ENCODE measurements around the gene SIM2. TPM values are rescaled to one million over a fixed set of nuclear protein-coding genes. Genes with fewer than 3 reads are reported as not detected.

The SIM2 gene
- total RNA-seq, 4 donors from 2014 or later, result 0.36 TPM; not detected in 3

DNA sequence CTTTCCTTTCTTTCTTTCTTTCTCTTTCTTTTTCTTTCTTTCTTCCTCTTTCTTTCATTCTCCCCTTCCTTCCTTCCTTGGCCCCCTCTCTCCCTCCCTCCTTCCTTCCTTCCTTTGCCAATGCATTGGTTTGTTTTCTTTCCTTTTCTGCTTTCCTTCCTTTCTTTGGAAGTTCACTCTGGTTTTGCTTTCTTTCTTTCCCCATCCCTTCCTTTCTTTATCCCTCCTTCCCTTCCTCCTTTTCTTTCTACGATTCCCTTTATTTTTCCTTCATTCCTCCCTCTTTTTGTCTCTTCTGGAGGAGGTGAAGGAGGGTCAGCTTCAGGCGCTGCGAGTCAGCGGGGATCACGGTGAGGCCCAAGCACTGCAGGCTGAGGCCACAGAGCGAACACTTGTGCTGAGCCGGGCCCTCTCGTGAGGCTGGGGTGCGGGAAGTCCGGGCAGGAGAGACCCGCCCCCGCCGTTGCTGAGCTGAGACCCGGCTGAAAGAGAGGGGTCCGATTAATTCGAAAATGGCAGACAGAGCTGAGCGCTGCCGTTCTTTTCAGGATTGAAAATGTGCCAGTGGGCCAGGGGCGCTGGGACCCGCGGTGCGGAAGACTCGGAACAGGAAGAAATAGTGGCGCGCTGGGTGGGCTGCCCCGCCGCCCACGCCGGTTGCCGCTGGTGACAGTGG lies 1.5 kb downstream of the SIM2 start:
- 2 to 5% methylated on average over 29 to 30 of the region's 30 CpGs for WGBS, 2 donors
- no peak for DNase-seq (ENCODE audit: low spot score in 2 of 2)
- intact Hi-C loops (cut with DNase I; ENCODE audit: low total_unique reads), result no loop called here
- no peak for TF ChIP-seq POLR2A (IDR thresholded peaks at IDR 0.05)
- TF ChIP-seq, protein P1, sequence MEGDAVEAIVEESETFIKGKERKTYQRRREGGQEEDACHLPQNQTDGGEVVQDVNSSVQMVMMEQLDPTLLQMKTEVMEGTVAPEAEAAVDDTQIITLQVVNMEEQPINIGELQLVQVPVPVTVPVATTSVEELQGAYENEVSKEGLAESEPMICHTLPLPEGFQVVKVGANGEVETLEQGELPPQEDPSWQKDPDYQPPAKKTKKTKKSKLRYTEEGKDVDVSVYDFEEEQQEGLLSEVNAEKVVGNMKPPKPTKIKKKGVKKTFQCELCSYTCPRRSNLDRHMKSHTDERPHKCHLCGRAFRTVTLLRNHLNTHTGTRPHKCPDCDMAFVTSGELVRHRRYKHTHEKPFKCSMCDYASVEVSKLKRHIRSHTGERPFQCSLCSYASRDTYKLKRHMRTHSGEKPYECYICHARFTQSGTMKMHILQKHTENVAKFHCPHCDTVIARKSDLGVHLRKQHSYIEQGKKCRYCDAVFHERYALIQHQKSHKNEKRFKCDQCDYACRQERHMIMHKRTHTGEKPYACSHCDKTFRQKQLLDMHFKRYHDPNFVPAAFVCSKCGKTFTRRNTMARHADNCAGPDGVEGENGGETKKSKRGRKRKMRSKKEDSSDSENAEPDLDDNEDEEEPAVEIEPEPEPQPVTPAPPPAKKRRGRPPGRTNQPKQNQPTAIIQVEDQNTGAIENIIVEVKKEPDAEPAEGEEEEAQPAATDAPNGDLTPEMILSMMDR (IDR thresholded peaks at IDR 0.05), result no peak
- no peak overlapping the region for H3K4me3 ChIP-seq (ENCODE audit: low read depth, poor library complexity, severe bottlenecking)

- WGBS, 2 donors, result 0 to 5% methylated on average over 41 to 47 of the region's 65 CpGs
- peak in 1 of 2 donors; percentile 84 for DNase-seq (ENCODE audit: low spot score in 2 of 2)
- no peak overlapping the region for H3K4me3 ChIP-seq (ENCODE audit: low read depth, poor library complexity, severe bottlenecking)
- TF ChIP-seq POLR2A (IDR thresholded peaks at IDR 0.05), result no peak
- TF ChIP-seq, protein P1 (IDR thresholded peaks at IDR 0.05), result no peak
- intact Hi-C loops (cut with DNase I; ENCODE audit: low total_unique reads), result no loop called here
Measured at GRCh38 chr21:36700971-36701755, 2.2 kb downstream of the SIM2 start.

DNA sequence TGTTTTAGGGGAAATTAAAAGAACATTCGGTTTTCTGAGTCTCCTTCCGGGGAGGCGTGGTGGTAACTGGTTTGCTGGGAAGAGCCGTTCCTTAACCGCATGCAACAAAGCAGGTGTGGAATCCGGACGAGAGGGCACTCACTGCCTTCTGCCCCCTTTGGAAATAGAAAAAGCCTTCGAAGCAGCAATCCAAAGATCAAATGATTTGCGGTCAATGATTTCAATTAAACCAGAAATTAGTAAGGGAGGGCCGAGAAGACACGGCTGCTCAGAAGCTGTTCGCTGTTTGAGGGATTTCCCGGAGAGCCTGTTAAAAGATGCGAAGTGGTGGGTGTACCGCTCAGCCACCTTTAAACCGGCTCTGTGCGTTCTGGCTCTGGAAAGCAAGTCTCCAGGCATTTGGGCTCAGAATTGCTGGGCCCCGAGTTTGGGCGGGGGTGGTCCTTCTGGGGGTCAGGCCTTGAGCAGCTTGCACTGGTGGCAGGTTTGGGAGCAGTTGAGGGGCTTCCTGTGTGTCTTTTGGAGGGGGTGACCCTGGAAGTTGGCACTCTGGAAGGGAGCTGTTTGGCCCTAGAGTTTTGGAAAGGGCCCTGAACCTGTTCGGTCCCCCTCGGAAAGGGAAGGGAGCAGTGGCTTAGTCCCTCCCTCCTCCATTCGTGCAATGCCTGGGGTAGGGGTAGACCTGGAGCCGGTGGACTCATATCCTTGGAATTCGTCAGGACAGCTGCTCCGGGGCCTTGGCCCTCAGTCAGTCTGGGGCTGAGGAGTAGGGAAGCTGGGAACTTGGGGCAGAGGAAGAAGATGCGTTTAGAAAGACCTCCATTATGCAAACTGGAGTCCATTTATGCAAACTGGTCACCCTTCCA lies 3.1 kb downstream of the SIM2 start:
- no peak overlapping the region for H3K4me3 ChIP-seq (ENCODE audit: low read depth, poor library complexity, severe bottlenecking)
- TF ChIP-seq, protein P1 (IDR thresholded peaks at IDR 0.05), result no peak
- TF ChIP-seq POLR2A (IDR thresholded peaks at IDR 0.05), result no peak
- peak in 1 of 2 donors; percentile 72 for DNase-seq (ENCODE audit: low spot score in 2 of 2)
- intact Hi-C loops (cut with DNase I; ENCODE audit: low total_unique reads), result no loop called here
- WGBS, 2 donors, result 18 to 22% methylated on average over 26 of the region's 26 CpGs

GRCh38 chr21:36702622-36702968 lies 3.7 kb downstream of the SIM2 start:
- TF ChIP-seq, protein P1 (IDR thresholded peaks at IDR 0.05), result no peak
- no peak for TF ChIP-seq POLR2A (IDR thresholded peaks at IDR 0.05)
- intact Hi-C loops (cut with DNase I; ENCODE audit: low total_unique reads), result no loop called here
- WGBS, 2 donors, result 54 to 58% methylated on average over 6 of the region's 6 CpGs
- H3K4me3 ChIP-seq (ENCODE audit: low read depth, poor library complexity, severe bottlenecking), result no peak overlapping the region
- DNase-seq (ENCODE audit: low spot score in 2 of 2), result peak in 1 of 2 donors; percentile 53

DNA sequence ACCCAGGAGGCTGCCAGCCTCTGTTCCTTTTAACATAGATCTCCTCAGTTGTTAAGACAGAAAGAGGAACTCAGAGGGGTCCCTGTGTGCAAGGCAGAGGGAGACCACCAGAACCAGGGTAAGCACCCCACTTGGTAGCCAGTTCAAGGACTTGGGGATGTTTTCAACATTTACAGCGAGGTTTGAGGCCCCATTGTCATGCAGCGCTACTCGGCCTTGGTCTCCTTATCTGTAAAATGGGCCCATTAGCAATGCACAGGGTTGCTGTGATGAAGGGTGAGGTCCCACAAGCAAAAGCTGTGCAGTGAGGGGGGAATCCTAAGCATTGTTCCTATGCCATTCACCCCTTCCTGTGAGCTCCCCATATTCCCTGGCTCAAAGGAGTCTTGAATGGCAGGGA lies 4.2 kb downstream of the SIM2 start:
- H3K4me3 ChIP-seq (ENCODE audit: low read depth, poor library complexity, severe bottlenecking), result no peak overlapping the region
- no peak for DNase-seq (ENCODE audit: low spot score in 2 of 2)
- TF ChIP-seq, protein P1 (IDR thresholded peaks at IDR 0.05), result no peak
- no peak for TF ChIP-seq POLR2A (IDR thresholded peaks at IDR 0.05)
- WGBS, 2 donors, result 64 to 65% methylated on average over 2 to 3 of the region's 3 CpGs
- intact Hi-C loops (cut with DNase I; ENCODE audit: low total_unique reads), result no loop called here

Measured in lower leg skin (tissue), 4 donors.